ENCODE data around the gene ACP5. TPM values are rescaled to one million over a fixed set of nuclear protein-coding genes. Genes with fewer than 3 reads are reported as not detected.

The ACP5 gene
- total and polyA plus RNA-seq, 2 of the 8 experiments (the other 6 are each of a cell fraction or from before 2014, with no cell fraction given), result 9.0 to 14.3 TPM

DNA sequence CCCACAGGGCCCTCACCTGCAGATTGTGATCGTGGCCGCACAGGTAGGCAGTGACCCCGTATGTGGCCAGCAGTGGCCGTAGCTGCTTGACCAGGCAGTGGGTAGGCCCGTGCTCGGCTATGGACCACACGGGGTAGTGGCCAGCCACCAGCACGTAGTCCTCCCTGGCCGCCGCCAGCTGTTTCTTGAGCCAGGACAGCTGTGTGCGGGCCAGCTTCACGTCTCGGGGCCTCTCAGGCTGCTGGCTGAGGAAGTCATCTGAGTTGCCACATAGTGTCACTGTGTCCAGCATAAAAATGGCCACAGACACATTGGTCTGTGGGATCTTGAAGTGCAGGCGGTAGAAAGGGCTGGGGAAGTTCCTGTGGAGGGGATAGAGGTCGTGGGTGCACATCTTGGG is 1.2 kb downstream of the ACP5 start:
- H3K27me3 ChIP-seq (replicated peaks in 1 of 4; ENCODE audit: control insufficient read depth in 3 of 4, extremely low read depth in 1 of 4, insufficient read depth in 3 of 4, low read length in 3 of 4), result peaks cover 0 to 10% (median 6%) of the 10 kb centered on the region in 4 experiments; a peak in 5 of 7 replicates
- CTCF ChIA-PET (ENCODE audit: partially characterized antibody), result interaction anchor here (0.5 to 1.6 kb wide), 4 partner anchors 10 to 19 kb away, joined by 3 to 9 read pairs (median 7); no protein-coding TSS in a partner anchor
- H3K4ac ChIP-seq (replicated peaks; ENCODE audit: insufficient read length, low read depth, low read length), result no peak overlapping the region
- H3K79me1 ChIP-seq (ENCODE audit: low read depth, low read length), result no peaks in the 10 kb centered on the region
- no peak overlapping the region for H3K27ac ChIP-seq (ENCODE audit: low read depth, low read length)
- H2BK15ac ChIP-seq (ENCODE audit: low read length), result no peak overlapping the region
- no peak overlapping the region for H3K9ac ChIP-seq (replicated peaks in 1 of 4; ENCODE audit: extremely low read depth in 1 of 4, low read depth in 3 of 4, low read length in 3 of 4)
- peaks cover 0 to 2% of the 10 kb centered on the region in 2 experiments for H4K20me1 ChIP-seq (replicated peaks in 1 of 2; ENCODE audit: control insufficient read depth in 1 of 2, insufficient read depth in 2 of 2, low read length in 2 of 2)
- no peak overlapping the region; the same call in 1 of the 2 replicates for H4K8ac ChIP-seq (ENCODE audit: extremely low read depth, insufficient read depth, low read length)
- no peak overlapping the region for H3K14ac ChIP-seq (ENCODE audit: insufficient read length)
- H3K23me2 ChIP-seq (ENCODE audit: low read depth, low read length), result peaks cover 6% of the 10 kb centered on the region; the same call in 1 of the 2 replicates
- no peak overlapping the region for H2BK5ac ChIP-seq (ENCODE audit: low read depth, low read length)
- no peak overlapping the region for H3K4me3 ChIP-seq (ENCODE audit: extremely low read depth in 1 of 4, insufficient read depth in 2 of 4, low read depth in 3 of 4, low read length in 4 of 4)
- H3K36me3 ChIP-seq (ENCODE audit: control insufficient read depth in 2 of 4, insufficient read depth in 4 of 4, low read length in 3 of 4), result no peaks in the 10 kb centered on the region
- H3K79me2 ChIP-seq (ENCODE audit: control insufficient read depth in 1 of 2, insufficient read depth in 2 of 2, low read length in 2 of 2), result no peaks in the 10 kb centered on the region
- H2BK12ac ChIP-seq (ENCODE audit: low read depth, low read length), result 0 out of 2 replicates have a peak overlapping the region, but pooled peaks have one; percentile 27
- no peak for FAIRE-seq
- DNase-seq (ENCODE audit: low read depth in 1 of 2, low spot score in 2 of 2), result no peak
- no peak overlapping the region for H2BK20ac ChIP-seq (ENCODE audit: low read length)
- no peak overlapping the region for H3K18ac ChIP-seq (ENCODE audit: extremely low read depth, low read length)
- no peak overlapping the region for H4K91ac ChIP-seq (replicated peaks; ENCODE audit: insufficient read length, low read length)
- no peak overlapping the region for H3K56ac ChIP-seq (replicated peaks; ENCODE audit: insufficient read length, low read depth, low read length)
- H4K5ac ChIP-seq (ENCODE audit: insufficient read length, low read depth, low read length), result no peak overlapping the region
- H3K23ac ChIP-seq (ENCODE audit: insufficient read length), result no peak overlapping the region
- H2AK5ac ChIP-seq (ENCODE audit: low read depth, low read length), result no peak overlapping the region
- no peak overlapping the region for H3K4me2 ChIP-seq (ENCODE audit: insufficient read depth in 1 of 2, low read depth in 2 of 2, low read length in 2 of 2)
- 87% methylated on average over 15 of the region's 15 CpGs; no CpG with 5 or more reads in 1 of the 2 experiments for WGBS, 2 experiments (ENCODE audit: extremely low coverage in 1 of 2, insufficient coverage in 1 of 2, insufficient read length in 1 of 2, insufficient replicate concordance in 2 of 2, low coverage in 1 of 2, low lambda C conversion rate in 2 of 2, missing lambda C conversion rate in 1 of 2)
- peaks cover 0 to 10% (median 6%) of the 10 kb centered on the region in 4 experiments; a peak in 4 of 7 replicates for H3K4me1 ChIP-seq (replicated peaks in 1 of 4; ENCODE audit: control insufficient read depth in 3 of 4, insufficient read depth in 4 of 4, low read length in 3 of 4)
- H2BK120ac ChIP-seq (replicated peaks; ENCODE audit: low read depth, low read length), result no peak overlapping the region
- H3K9me3 ChIP-seq (ENCODE audit: insufficient read depth in 2 of 2, low read depth in 1 of 2, low read length in 1 of 2), result no peaks in the 10 kb centered on the region
- H2AFZ ChIP-seq (ENCODE audit: low read length), result no peak overlapping the region
- POLR2A ChIA-PET (ENCODE audit: partially characterized antibody), result interaction anchor here (0.7 to 2.1 kb wide), 5 partner anchors 16 to 24 kb away, joined by 3 to 8 read pairs (median 4); partner anchors contain the start of gene ELOF1
- no peak for TF ChIP-seq SAP30 (IDR thresholded peaks at IDR 0.05; ENCODE audit: insufficient read depth, insufficient replicate concordance, low read length)
- TF ChIP-seq KDM4A (IDR thresholded peaks at IDR 0.05; ENCODE audit: low read depth, low read length, severe bottlenecking), result no peak
- no peak for TF ChIP-seq SIX5 (IDR thresholded peaks at IDR 0.05; ENCODE audit: low read depth, low read length)
- no peak for TF ChIP-seq RAD21 (IDR thresholded peaks at IDR 0.05 in 1 of 2, conservative IDR thresholded peaks at IDR 0.05 in 1 of 2; ENCODE audit: low read depth in 2 of 2, low read length in 2 of 2)
- TF ChIP-seq TAF1 (IDR thresholded peaks at IDR 0.05; ENCODE audit: low read depth, low read length), result no peak
- TF ChIP-seq RXRA (IDR thresholded peaks at IDR 0.05; ENCODE audit: insufficient read depth, low read depth, low read length), result no peak
- no peak for TF ChIP-seq TCF12 (IDR thresholded peaks at IDR 0.05; ENCODE audit: low read depth, low read length)
- no peak for TF ChIP-seq SP1 (IDR thresholded peaks at IDR 0.05; ENCODE audit: low read depth, low read length)
- no peak for TF ChIP-seq SUZ12 (IDR thresholded peaks at IDR 0.05; ENCODE audit: low read length)
- TF ChIP-seq TBP (IDR thresholded peaks at IDR 0.05; ENCODE audit: low read depth, low read length), result no peak
- TF ChIP-seq, protein P1, sequence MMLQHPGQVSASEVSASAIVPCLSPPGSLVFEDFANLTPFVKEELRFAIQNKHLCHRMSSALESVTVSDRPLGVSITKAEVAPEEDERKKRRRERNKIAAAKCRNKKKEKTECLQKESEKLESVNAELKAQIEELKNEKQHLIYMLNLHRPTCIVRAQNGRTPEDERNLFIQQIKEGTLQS (IDR thresholded peaks at IDR 0.05; ENCODE audit: insufficient read depth, low read depth, low read length), result no peak
- TF ChIP-seq BCL11A (IDR thresholded peaks at IDR 0.05; ENCODE audit: low read depth in 2 of 2, low read length in 2 of 2), result no peak

Data from H1 (cell line).